CD4-positive, alpha-beta T cell treated with Interleukin-17A for 1 hour (primary cell): ENCODE data around the gene ZNF415.
A peak's percentile ranks its signal among the peaks of the same experiment; 100 is the strongest.
"Not testable (repeated sequence)": the region's sequence is repeated elsewhere in the genome, so short reads cannot be mapped to it uniquely, and the experiment has no call there.

Experiments
- DNase-seq: peaks from one replicate; pipeline ENCODE4 v3.0.0-alpha.2; 2020

Gene ZNF415

DNA sequence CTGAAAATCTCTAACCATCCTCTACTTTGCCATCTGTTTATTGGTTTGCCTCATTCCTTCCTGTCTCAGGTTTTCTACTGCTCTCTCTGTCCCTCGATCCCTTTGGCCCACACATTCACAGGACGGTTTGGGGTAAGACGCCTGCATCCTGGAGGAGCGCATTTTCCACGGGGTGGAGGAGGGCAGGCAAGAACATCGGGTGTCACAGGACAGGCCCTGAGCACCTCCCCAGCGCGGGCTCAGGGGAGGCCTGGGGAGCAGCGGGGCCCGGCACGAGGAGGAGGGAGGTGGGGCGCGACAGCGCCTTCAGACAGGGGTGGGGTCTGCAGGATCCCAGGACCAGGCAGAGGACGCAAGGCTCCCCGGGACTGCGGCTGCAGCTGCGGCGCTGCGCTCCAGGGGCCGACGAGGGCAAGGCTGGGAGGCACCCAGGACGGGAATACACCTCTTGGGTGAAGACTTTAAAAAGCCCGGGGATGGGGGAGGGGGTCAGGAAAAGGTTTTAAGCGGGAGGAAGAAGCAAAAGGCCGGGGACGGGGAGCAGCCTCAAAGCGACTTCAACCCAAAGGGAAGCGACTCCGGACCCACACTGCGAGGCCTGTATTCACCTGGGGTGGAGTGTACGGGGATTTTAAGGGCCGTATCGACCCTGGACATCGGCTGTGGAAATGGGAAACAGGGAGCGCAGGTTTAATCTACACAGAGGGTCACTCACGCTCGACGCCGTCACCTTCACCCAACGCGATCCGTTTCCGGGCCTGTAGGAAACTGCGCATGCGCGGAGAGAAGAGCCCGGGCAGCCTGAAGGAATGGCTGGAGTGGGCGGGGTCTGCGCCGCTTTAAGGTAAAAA is at the start of gene ZNF415:
TSS of gene ZNF415 (minus strand) at position 770 of the 851 bp plus-strand sequence. CDS start 10,234 bp downstream, outside the sequence.
- DNase-seq, result peak; percentile 61

DNA sequence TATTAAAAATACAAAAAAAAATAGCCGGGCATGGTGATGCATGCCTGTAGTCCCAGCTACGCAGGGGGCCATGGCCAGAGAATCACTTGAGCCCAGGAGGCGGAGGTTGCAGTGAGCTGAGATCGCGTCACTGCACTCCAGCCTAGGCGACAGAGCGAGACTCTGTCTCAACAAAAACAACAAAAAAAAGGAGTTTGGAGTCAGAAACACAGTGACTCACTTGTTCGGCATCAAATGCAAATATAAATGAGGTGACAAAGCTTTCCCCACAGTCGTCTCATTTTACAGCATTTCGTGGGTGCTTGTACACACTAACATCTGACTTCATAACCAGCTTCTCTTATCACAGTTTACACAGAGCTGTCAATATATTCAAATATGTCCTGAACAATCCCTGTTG is 49.5 kb upstream of the ZNF415 start:
- no peak for DNase-seq

DNA sequence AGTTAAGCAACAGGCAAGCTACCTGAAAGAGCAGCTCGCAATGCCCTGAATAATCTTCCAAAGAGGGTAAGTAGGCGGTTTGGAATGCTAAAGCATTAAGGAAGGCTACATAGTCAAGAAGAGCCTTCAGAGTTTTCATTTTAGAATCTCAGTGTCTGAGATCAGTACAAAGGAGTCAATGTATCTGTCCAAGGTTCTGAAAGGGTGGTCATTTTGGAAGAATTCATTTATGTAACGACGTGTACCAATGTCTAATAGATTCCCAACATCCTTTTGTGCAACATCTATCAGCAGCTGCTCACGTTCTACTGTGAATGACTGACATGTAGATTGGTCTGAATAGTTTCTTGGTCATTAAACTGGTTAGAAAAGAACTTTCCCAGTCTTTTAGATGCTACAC is 45.3 kb upstream of the ZNF415 start:
- DNase-seq, result no peak

DNA sequence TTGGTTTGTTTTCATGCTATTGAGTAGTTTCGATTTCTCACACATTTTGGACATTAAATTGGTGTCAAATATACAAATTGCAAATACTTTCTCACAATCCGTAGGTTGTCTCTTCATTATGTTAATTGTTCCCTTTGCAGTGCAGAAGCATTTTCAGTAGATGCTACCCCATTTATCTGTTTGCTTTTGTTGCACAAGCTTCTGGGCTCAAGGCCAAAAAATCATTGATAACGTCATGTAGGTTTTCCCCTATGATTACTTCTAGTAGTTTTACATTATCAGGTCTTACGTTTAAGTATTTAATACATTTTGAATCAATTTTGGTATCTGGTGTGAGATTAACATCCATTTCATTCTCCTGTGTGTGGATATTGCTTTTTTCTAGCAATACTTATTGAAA is 40.2 kb upstream of the ZNF415 start:
- no peak for DNase-seq

DNA sequence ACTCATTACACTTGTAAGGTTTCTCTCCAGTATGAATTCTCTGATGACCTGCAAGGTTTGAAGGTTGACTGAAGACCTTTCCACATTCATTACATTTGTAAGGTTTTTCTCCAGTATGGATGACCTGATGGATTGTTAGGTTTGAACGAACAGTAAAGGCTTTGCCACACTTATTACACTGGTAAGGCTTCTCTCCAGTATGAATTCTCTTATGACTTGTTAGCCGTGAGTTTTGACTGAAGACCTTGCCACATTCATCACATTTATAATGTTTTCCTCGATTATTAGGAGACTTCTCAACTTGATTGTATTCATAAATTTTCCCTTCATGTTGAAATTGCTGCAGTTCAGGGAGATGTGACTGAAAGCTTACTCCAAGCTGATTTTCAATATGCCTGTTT is 33.0 kb upstream of the ZNF415 start:
- DNase-seq, result no peak

DNA sequence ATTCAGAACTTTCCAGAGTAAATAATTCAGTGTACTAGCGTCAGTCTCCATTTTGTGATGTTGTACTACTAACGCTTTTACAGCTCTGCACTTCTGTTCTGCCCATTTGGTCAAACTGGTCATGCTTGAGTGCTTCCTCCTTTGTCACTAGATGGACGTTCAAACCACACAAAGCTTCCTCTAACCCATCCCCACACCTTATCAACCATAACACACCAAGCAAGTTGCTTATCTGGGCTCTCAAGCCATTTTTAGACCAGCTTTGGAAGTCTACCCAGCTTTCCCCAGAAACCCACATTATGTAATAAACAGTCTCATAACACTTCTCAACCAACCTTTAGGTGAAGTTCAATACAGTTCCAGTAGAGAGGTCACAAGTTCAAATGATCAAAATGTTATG is 28.4 kb upstream of the ZNF415 start:
- DNase-seq, result no peak

DNA sequence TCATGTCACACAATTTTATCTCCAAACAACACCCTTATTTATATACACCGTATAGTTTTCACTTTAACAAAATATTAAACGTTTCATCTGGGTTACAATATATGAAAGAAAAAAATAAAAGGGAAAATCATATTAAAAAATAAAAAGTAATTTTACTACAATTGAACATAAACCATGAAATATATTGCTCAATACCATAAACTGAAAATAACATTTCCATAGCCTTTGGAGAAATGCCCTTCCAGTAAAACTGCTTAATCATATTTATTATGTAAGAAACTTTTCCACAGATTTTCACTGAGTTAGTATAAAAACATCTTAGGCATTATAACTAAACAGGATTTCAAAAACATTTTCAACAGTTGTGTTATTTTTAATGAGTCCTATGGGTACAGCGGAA is 27.6 kb upstream of the ZNF415 start:
- no peak for DNase-seq

DNA sequence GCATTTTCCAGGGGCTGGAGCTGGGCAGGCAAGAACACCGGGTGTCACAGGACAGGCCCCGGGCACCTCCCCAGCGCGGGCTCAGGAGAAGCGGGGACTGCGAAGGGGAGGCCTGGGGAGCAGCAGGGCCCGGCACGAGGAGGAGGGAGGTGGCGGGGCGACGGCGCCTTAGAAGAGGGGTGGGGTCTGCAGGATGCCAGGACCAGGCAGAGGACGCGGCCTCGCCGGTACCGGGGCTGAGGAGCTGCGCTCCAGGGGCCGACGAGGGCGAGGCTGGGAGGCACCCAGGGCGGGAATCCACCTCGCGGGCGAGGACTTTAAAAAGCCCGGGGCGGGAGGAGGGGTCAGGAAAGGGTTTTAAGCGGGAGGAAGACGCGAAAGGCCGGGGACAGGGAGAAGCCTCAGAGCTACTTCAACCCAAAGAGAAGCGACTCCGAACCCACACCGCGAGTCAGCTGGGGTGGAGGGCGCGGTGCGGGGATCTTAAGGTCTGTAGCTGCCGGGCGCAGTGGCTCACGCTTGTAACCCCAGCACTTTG is 25.5 kb upstream of the ZNF415 start:
- DNase-seq, result peak; percentile 34

DNA sequence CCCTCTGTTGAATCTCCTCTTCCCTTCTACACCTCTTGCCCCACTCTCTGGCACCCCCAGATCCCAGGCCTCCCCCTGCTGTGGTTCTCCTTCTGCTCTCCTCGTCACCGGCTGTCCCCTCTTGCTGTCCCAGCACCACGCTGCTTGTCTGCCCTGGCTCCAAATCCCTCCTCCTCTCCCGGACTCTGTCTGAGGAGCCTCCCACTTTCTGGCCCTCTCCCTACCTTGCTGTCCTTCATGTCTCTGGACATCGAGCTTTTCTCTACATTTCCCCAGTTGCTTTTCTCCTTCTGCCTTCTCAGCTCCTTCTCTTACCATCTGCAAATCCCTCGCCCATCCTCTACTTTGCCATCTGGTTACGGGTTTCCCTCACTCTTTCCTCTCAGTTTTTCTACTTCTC is 24.9 kb upstream of the ZNF415 start:
- DNase-seq, result no peak

DNA sequence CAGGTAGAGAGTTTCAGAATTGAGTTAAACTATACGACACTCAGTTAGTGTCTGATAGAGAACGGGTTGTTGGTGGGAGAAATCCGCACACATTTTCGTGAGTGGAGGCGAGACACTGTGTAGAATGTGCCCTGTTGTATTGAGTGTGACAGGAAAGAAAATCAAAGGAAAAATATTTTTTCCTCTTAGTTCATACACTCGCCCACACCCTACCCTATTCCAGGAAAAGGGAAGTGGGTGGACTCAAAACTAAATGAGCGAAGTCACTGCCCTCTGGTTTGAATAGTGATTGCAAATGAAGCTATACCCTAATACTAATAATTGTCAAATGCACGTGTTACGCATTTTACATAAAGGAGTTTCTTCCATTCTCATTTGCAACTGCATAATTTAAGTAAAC is 24.1 kb upstream of the ZNF415 start:
- no peak for DNase-seq

DNA sequence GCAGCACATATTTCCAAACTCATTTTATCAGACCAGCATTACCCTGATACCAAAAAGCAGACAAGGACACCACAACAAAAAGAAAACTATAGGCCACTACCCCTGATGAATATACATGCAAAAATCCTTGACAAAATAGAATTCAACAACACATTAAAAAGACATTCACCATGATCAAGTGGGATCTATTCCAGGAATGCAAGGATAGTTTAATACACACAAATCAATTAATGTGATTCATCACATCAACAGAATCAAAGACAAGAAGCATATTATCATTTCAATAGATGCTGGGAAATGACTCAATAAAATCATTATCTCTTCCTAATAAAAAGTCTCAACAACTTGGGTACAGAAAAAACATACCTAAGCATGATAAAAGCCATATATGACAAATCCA is 14.9 kb upstream of the ZNF415 start:
- DNase-seq, result no peak

DNA sequence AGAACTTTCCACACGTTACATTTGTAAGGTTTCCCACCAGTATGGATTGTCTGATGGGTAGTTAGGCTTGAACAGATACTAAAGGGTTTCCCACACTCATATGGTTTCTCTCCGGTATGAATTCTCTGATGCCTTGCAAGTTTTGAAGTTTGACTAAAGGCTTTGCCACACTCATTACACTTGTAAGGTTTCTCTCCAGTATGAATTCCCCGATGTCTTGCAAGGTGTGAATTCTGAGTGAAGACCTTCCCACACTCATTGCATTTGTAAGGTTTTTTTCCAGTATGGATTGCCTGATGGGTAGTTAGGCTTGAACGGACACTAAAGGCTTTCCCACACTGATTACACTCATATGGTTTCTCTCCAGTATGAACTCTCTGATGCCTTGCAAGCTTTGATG is 7.6 kb upstream of the ZNF415 start:
- DNase-seq, result no peak

DNA sequence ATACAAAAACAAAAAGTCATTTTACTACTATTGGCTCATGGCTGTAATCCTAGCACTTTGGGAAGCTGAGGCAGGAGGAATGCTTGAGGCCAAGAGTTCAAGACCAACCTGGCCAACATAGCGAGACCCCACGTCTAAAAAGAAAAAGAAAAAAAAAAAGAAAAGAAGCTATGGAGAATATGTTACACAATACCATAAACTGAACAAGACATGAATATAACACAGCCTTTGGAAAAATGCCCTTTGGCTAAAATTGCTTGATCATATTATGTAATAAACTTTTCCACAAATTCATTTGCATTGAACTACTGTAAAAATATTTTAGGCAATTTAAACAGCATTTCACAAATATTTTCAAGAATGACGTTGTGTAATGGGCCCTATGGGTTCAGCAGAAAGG is 3.7 kb upstream of the ZNF415 start:
- DNase-seq, result no peak

DNA sequence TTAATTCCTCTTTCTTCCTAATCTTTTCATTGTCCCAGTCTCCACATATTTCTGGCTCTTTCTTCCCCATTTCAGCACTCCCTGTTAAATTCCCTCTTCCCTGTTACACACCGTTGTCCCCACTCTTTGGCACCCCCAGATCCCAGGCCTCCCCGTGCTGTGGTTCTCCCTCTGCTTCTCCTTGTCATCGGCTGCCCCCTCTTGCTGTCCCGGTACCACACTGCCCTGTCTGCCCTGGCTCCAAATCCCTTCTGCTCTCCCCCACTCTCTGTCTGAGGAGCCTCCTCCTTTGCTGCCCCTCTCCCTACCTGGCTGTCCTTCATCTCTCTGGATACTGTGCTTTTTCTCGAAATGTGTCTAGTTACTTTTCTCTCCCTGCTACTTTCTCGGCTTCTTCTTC is 983 bp downstream of the ZNF415 start:
- no peak for DNase-seq

DNA sequence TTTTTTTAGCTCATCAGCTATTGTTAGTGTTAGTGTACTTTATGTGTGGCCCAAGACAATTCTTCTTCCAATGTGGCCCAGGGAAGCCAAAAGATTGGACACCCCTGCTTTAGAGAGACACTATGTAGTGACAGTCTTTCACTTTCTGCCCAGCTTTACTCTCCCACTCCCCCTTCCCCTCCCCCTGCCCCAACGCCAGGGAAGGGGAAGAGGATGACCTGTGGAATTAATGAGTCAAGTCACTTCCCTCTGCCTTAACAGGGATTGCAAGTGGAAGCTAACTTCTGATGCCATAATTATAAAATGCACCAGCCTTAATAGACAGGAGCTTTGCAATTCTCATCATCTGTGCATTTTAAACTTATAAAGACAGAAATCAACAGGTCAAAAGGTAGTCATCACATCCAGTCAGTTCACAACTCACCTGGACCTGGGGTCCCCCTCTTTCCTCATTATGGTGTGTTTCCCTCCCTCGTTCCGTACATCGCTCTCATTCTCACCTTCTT is 1.6 kb downstream of the ZNF415 start:
- DNase-seq, result no peak

DNA sequence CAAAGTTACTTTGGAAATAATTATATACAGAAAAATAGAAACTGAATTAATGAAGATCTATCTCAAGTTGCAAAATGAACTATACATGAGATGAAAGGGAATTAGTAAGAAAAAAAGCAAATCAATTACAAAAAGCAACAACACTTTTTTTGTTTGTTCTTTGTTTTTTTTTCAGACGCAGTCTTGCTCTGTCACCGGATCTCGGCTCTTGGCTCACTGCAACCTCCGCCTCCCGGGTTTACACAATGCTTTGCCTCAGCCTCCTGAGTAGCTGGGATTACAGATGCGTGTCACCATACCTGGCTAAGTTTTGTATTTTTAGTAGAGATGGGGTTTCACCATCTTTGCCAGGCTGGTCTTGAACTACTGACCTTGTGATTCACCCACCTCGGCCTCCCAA is 2.2 kb downstream of the ZNF415 start:
- no peak for DNase-seq

DNA sequence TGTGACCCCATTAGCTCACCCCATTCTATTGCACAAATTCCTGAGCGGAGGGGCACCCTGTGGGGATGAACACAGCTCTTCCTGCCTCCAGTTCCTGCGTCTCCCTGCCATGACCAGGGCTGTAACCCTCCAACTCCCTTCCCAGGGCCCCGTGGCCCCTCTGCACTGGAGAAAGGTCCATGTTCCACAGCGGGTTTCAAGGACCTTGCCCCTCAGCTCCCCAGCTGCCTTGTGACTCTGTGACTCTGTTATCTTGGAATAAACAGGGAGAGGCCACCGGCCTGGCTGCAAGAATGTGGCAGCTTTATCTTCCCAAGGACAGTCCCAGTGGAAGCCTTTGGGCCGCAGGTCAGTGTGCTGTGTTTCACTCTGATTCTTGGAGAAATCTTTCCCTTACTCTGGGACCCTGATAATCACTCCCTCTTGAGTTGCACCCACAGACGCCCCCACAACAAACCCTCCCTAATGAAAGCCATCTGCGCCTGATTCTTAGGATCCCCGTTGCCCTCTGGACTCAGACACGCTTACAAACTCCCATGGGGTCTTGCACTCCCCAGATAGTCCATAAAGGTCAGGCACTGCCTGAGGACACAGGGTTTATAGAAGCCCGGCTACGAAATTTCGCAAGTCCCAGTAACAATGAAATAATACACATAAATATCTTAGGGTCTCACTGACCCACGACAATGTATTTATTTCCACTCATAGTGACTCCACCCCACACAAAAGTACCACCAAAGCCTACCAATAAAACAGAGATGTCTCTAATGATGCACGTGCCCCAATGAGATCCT is 5.8 kb downstream of the ZNF415 start:
- DNase-seq, result not testable (repeated sequence)

DNA sequence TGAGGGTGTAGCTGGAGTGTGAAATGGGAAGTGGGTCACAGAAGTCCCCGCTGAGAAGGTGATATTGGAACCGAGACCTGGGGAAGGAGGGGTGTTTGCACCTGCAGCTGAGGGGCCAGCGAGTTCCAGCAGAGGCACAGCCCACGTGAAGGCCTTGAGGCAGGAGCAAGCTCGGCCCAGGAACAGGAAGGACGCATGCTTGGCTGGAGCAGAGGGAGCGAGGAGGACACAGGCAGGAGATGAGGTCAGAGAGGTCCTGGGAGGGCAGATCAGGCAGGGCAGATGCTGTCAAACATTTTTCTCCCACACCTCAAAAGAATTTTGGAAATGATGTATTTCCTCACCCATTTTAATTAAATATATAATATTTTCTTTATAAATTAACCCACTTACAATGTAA is 9.3 kb downstream of the ZNF415 start:
- DNase-seq, result no peak

DNA sequence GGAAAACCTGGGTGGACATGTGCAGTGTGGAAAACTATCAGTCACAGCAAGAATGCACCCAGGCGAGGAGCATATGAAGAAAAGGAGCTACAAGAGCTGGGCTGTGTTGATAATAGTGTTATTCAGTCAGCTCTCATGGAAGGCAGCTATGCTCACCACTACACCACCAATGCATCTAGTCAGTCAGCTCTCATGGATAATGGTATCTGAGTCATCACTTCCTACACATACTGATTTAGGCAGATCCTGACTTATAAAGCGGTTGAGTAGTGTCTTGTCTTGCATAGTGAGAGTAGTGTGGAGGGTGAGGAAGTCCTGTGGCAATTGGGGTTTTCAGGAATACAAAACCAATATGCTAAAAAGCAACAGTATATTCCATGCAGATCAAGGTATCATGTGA is 20.4 kb downstream of the ZNF415 start:
- DNase-seq, result no peak

DNA sequence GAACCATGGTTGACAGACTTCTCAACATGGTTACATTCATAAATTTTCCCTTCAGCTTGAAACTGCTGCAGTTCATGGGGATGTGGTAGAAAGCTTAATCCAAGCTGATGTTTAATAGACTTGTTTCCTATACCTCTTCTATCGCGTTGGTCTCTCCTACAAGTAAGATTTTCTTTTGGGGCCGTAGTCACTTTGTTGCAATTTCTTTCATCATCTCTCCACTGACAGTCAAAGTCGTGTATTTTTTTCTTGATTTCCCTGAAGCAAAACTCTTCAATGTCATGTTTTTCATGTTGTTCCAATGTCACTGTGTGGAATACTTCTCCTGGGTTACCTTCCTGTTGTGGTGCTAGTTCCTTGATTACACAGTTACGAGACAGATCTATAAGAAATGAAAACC is 23.2 kb downstream of the ZNF415 start:
- DNase-seq, result no peak

DNA sequence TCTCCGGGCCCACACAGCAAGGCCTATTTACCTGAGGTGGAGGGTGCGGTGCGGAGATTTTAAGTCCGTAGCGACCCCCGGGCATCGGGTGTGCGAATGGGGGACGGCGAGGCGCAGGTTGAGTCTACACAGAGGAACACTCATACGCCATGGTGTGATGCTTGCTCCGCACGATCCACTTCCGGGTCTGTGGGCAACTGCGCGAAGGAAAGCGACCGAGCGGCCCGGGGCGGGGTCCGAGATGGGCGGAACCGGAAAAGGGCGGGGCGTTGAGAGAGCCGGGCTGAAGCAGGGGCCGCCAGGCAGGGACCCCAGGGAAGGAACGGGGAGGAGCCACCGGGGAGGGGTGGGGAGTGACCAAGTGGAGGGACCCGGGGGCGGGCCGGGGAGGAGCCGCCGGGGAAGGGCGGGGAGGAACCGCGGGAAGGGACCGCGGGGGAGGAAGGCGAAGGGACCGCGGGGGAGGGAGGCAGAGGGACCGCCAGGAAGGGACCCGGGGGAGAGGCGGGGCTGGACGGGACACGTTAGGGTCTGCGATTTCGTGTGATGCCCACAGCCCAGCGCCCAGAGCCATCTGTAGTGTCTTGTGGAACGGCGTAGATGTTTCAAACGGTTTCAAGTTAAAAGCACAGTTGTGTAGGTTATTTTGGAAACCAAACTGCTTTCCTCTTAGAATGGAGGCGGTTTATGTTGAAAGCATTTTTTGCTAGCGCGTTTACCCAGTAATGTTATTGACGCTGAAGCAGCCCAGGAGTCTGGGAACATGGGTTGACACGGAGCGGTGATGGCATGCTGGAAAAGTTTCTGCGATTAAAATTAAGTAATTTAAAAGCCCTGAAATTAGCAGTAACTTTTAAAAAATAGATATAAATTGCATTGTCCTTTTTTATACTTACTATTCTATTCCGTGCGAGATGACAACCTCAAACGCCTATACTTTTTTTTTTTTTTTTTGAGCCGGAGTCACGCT is 29.2 kb downstream of the ZNF415 start, which contains the start of gene ZNF160:
TSS of gene ZNF160 (minus strand) at position 189 of the 970 bp plus-strand sequence. CDS start 17,146 bp downstream, outside the sequence.
- peak; percentile 99 for DNase-seq

DNA sequence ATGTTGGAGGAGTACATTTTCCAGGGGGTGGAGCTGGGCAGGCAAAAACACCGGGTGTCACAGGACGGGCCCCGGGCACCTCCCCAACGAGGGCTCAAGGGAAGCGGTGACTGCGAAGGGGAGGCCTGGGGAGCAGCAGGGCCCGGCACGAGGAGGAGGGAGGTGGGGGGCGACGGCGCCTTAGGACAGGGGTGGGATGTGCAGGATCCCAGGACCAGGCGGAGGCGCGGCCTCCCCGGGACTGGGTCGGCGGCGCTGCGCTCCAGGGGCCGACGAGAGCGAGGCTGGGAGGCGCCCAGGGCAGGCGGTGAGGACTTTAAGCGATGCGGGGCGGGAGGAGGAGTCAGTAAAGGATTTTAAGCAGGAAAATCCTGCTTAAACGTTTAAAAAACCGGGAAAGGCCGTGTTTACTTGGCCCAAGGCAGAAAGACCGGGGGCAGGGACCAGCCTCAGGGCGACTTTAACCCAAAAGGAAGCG is 29.9 kb downstream of the ZNF415 start:
- peak; percentile 46 for DNase-seq
